H1 (cell line): Measurements from ENCODE around the gene EDN1. TPM values are rescaled to one million over a fixed set of nuclear protein-coding genes. Genes with fewer than 3 reads are reported as not detected.

Experiments used
- CTCF ChIA-PET: fragments of 300-600 bp; sonication (Branson Sonifier 250); formaldehyde crosslinking; loops from one replicate; lab custom pipeline; 2021; ENCODE audit not compliant: partially characterized antibody; lab: Charles Lee
- POLR2A ChIA-PET: fragments of 300-600 bp; sonication (Branson Sonifier 250); formaldehyde crosslinking; loops from one replicate; lab custom pipeline; 2021; ENCODE audit warnings: inconsistent platforms; ENCODE audit not compliant: partially characterized antibody; lab: Charles Lee
- DNase-seq, 2 experiments: peaks; one replicate each; pipeline versions ENCODE4 v3.0.0 to v3.0.0-alpha.2; 2010 to 2022; ENCODE audit warnings: low spot score in 2 of 2, low read depth in 1 of 2, mixed read lengths in 1 of 2
- FAIRE-seq: peaks from 2 replicates; lab custom pipeline; 2011; peaks lifted over from hg19 to GRCh38; lab: Jason Lieb, UNC
- H2AFZ ChIP-seq: 2 replicates; pipeline ENCODE4 v1.8.1; 2012; ENCODE audit warnings: low read length, inconsistent platforms
- H2AK5ac ChIP-seq: 2 replicates; pipeline ENCODE4 v1.6.1; 2013; ENCODE audit warnings: low read depth, low read length
- H2BK120ac ChIP-seq: replicated peaks from 2 replicates; pipeline ENCODE3; 2013; ENCODE audit warnings: low read depth, low read length, inconsistent platforms
- H2BK12ac ChIP-seq: 2 replicates; pipeline ENCODE4 v1.6.1; 2013; ENCODE audit warnings: low read depth, low read length
- H2BK15ac ChIP-seq: 2 replicates; pipeline ENCODE4 v1.6.1; 2013; ENCODE audit warnings: low read length
- H2BK20ac ChIP-seq: 2 replicates; pipeline ENCODE4 v1.6.1; 2013; ENCODE audit warnings: low read length
- H2BK5ac ChIP-seq: 2 replicates; pipeline ENCODE4 v1.6.1; 2013; ENCODE audit warnings: low read depth, low read length
- H3K14ac ChIP-seq: 2 replicates; pipeline ENCODE4 v1.6.1; 2013; ENCODE audit warnings: inconsistent platforms; ENCODE audit not compliant: insufficient read length
- H3K18ac ChIP-seq: 2 replicates; pipeline ENCODE4 v1.6.1; 2013; ENCODE audit warnings: low read length; ENCODE audit errors: extremely low read depth
- H3K23ac ChIP-seq: 2 replicates; pipeline ENCODE4 v1.6.1; 2013; ENCODE audit warnings: inconsistent platforms; ENCODE audit not compliant: insufficient read length
- H3K23me2 ChIP-seq: 2 replicates; pipeline ENCODE4 v1.6.1; 2013; ENCODE audit warnings: low read depth, low read length
- H3K27ac ChIP-seq: 2 replicates; pipeline ENCODE4 v1.6.1; 2011; ENCODE audit warnings: low read depth, low read length, inconsistent platforms
- H3K27me3 ChIP-seq, 4 experiments: replicated peaks in 1 of 4; 1 replicate in 1 of 4; 2 replicates in 3 of 4; pipeline versions ENCODE4 v1.6.1 to v1.8.1; 2011 to 2013; ENCODE audit warnings: low read length in 3 of 4, mild to moderate bottlenecking in 3 of 4, inconsistent platforms in 2 of 4, mixed read lengths in 2 of 4, moderate library complexity in 1 of 4; ENCODE audit not compliant: control insufficient read depth in 3 of 4, insufficient read depth in 3 of 4; ENCODE audit errors: extremely low read depth in 1 of 4
- H3K36me3 ChIP-seq, 4 experiments: 2 replicates each; pipeline versions ENCODE4 v1.6.1 to v1.8.1; 2011 to 2013; ENCODE audit warnings: mild to moderate bottlenecking in 4 of 4, low read length in 3 of 4, moderate library complexity in 2 of 4, control low read depth in 1 of 4, inconsistent platforms in 1 of 4; ENCODE audit not compliant: insufficient read depth in 4 of 4, control insufficient read depth in 2 of 4
- H3K4ac ChIP-seq: replicated peaks from 2 replicates; pipeline ENCODE3; 2013; ENCODE audit warnings: low read length, low read depth, mixed read lengths, inconsistent platforms; ENCODE audit not compliant: insufficient read length
- H3K4me1 ChIP-seq, 4 experiments: replicated peaks in 1 of 4; 1 replicate in 1 of 4; 2 replicates in 3 of 4; pipeline versions ENCODE4 v1.6.1 to v1.8.1; 2011 to 2013; ENCODE audit warnings: low read length in 3 of 4, inconsistent platforms in 2 of 4, mixed read lengths in 1 of 4; ENCODE audit not compliant: insufficient read depth in 4 of 4, control insufficient read depth in 3 of 4
- H3K4me2 ChIP-seq, 2 experiments: 2 replicates each; pipeline versions ENCODE4 v1.6.1 to v1.8.1; 2011 to 2013; ENCODE audit warnings: low read depth in 2 of 2, low read length in 2 of 2, control low read depth in 1 of 2, inconsistent platforms in 1 of 2, mild to moderate bottlenecking in 1 of 2; ENCODE audit not compliant: insufficient read depth in 1 of 2
- H3K4me3 ChIP-seq, 4 experiments: fragments of 200-600, 300-600 bp in 1 of 4; sonication (generic), shearing (Covaris generic), sonication (Bioruptor Twin) in 1 of 4; 2 replicates each; pipeline versions ENCODE4 v1.5.1 to v1.8.1; 2011 to 2016; ENCODE audit warnings: low read length in 4 of 4, low read depth in 3 of 4, control low read depth in 2 of 4, inconsistent platforms in 2 of 4, mild to moderate bottlenecking in 2 of 4, mixed read lengths in 1 of 4, moderate library complexity in 1 of 4; ENCODE audit not compliant: insufficient read depth in 2 of 4; ENCODE audit errors: extremely low read depth in 1 of 4
- H3K56ac ChIP-seq: replicated peaks from 2 replicates; pipeline ENCODE3; 2013; ENCODE audit warnings: low read depth, mild to moderate bottlenecking, mixed read lengths, low read length, inconsistent platforms; ENCODE audit not compliant: insufficient read length
- H3K79me1 ChIP-seq: 2 replicates; pipeline ENCODE4 v1.6.1; 2013; ENCODE audit warnings: low read depth, low read length, control low read depth
- H3K79me2 ChIP-seq, 2 experiments: 2 replicates each; pipeline versions ENCODE4 v1.6.1 to v1.8.1; 2012 to 2013; ENCODE audit warnings: low read length in 2 of 2, mild to moderate bottlenecking in 2 of 2, inconsistent platforms in 1 of 2; ENCODE audit not compliant: insufficient read depth in 2 of 2, control insufficient read depth in 1 of 2
- H3K9ac ChIP-seq, 4 experiments: replicated peaks in 1 of 4; 1 replicate in 1 of 4; 2 replicates in 3 of 4; pipeline versions ENCODE4 v1.6.1 to v1.8.1; 2011 to 2013; ENCODE audit warnings: low read depth in 3 of 4, low read length in 3 of 4, control low read depth in 2 of 4, mild to moderate bottlenecking in 2 of 4, moderate library complexity in 2 of 4, inconsistent platforms in 1 of 4; ENCODE audit errors: extremely low read depth in 1 of 4
- H3K9me3 ChIP-seq, 2 experiments: 2 replicates each; pipeline versions ENCODE4 v1.6.1 to v1.8.1; 2012 to 2013; ENCODE audit warnings: mild to moderate bottlenecking in 2 of 2, moderate library complexity in 2 of 2, control low read depth in 1 of 2, inconsistent platforms in 1 of 2, low read depth in 1 of 2, low read length in 1 of 2, mixed read lengths in 1 of 2; ENCODE audit not compliant: insufficient read depth in 2 of 2
- H4K20me1 ChIP-seq, 2 experiments: replicated peaks in 1 of 2; 2 replicates each; pipeline versions ENCODE3 to v1.8.1; 2011 to 2013; ENCODE audit warnings: inconsistent platforms in 2 of 2, low read length in 2 of 2, mild to moderate bottlenecking in 1 of 2; ENCODE audit not compliant: insufficient read depth in 2 of 2, control insufficient read depth in 1 of 2
- H4K5ac ChIP-seq: 2 replicates; pipeline ENCODE4 v1.6.1; 2013; ENCODE audit warnings: low read length, low read depth, mixed read lengths, inconsistent platforms; ENCODE audit not compliant: insufficient read length
- H4K8ac ChIP-seq: 2 replicates; pipeline ENCODE4 v1.8.0; 2013; ENCODE audit warnings: mild to moderate bottlenecking, moderate library complexity, low read length, inconsistent platforms; ENCODE audit not compliant: insufficient read depth; ENCODE audit errors: extremely low read depth
- H4K91ac ChIP-seq: replicated peaks from 2 replicates; pipeline ENCODE3; 2013; ENCODE audit warnings: low read length, mixed read lengths, inconsistent platforms; ENCODE audit not compliant: insufficient read length
- CHD1 ChIP-seq: IDR thresholded peaks from 2 replicates; pipeline ENCODE4 v1.6.1; 2012; ENCODE audit warnings: low read depth, low read length, improper control_type of control experiment
- CTCF ChIP-seq, 3 experiments: IDR thresholded peaks; 1 replicate in 2 of 3; 2 replicates in 1 of 3; pipeline versions ENCODE4 v1.5.1 to v1.6.1; 2011; ENCODE audit warnings: low read length in 3 of 3, mild to moderate bottlenecking in 3 of 3, inconsistent platforms in 2 of 3, low read depth in 1 of 3, moderate library complexity in 1 of 3; ENCODE audit not compliant: insufficient read depth in 1 of 3; ENCODE audit errors: control extremely low read depth in 1 of 3
- GABPA ChIP-seq: IDR thresholded peaks from 2 replicates; pipeline ENCODE4 v1.6.1; 2011; ENCODE audit warnings: mild to moderate bottlenecking, low read length, moderate library complexity, borderline replicate concordance; ENCODE audit not compliant: insufficient read depth
- HDAC6 ChIP-seq: IDR thresholded peaks from one replicate; pipeline ENCODE4 v1.7.1; 2012; ENCODE audit warnings: low read depth, mild to moderate bottlenecking, inconsistent platforms, low read length, moderate library complexity
- NRF1 ChIP-seq: IDR thresholded peaks from 2 replicates; pipeline ENCODE4 v1.6.1; 2011; ENCODE audit warnings: mild to moderate bottlenecking, low read depth, low read length, improper control_type of control experiment
- RBBP5 ChIP-seq: IDR thresholded peaks from 2 replicates; pipeline ENCODE4 v1.7.1; 2012; ENCODE audit warnings: low read depth, mild to moderate bottlenecking, inconsistent platforms, low read length, moderate library complexity, borderline replicate concordance
- RNF2 ChIP-seq: fragments of 200-900, 300-1000 bp; sonication (generic); IDR thresholded peaks from 2 replicates; pipeline ENCODE4 v1.7.1; 2016; ENCODE audit warnings: borderline replicate concordance, low read depth, mild to moderate bottlenecking, antibody characterized with exemption, low read length; ENCODE audit not compliant: poor library complexity, severe bottlenecking; ENCODE audit errors: missing control alignments
- SIRT6 ChIP-seq: IDR thresholded peaks from one replicate; pipeline ENCODE4 v1.7.1; 2012; ENCODE audit warnings: low read length, inconsistent platforms
- WGBS, 2 experiments: shearing (Covaris generic) in 1 of 2; methylation state at CpG; one replicate each; pipeline versions ENCODE4 v1.1.6 to v1.1.7; 2013 to 2015; ENCODE audit warnings: low lambda C conversion rate in 2 of 2, mixed read lengths in 2 of 2, inconsistent platforms in 1 of 2, low coverage in 1 of 2, missing lambda C conversion rate in 1 of 2; ENCODE audit not compliant: insufficient replicate concordance in 2 of 2, insufficient coverage in 1 of 2, insufficient read length in 1 of 2; ENCODE audit errors: extremely low coverage in 1 of 2, missing lambda C conversion rate in 1 of 2; 5-methylcytosine and 5-hydroxymethylcytosine counted together
- polyA plus RNA-seq, 7 experiments: library from polyadenylated mRNA; depleted of rRNA in 3 of 7; stranded (reverse) in 5 of 7; unstranded in 2 of 7; fragments of >200 nt in 5 of 7; fragments of 200-250 nt in 2 of 7; gene quantifications; 1 replicate in 5 of 7; 2 replicates in 1 of 7; 4 replicates in 1 of 7; pipeline versions ENCODE4 v1.2.1 to v1.2.3, GENCODE V29; 2011 to 2013; ENCODE audit warnings: missing spikeins in 2 of 7, mixed read lengths in 2 of 7
- total RNA-seq: library from RNA; stranded (reverse); fragmentation: NEBNext Ultra II Directional; extraction: Animal tissue kit (Norgen Biotek cat#: 25700); gene quantifications from 2 replicates; pipeline ENCODE4 v1.2.1, GENCODE V29; 2021

The EDN1 gene
- total and polyA plus RNA-seq, 2 of the 8 experiments (the other 6 are each of a cell fraction or from before 2014, with no cell fraction given) = 0.23 to 1.1 TPM

GRCh38 chr6:12245763-12246718 is 44.1 kb upstream of the EDN1 start:
- Histone ChIP-seq H3K79me1 (no peaks in the 10 kb centered on the region), H3K27me3 (no peaks in the 10 kb centered on the region), H3K79me2 (no peaks in the 10 kb centered on the region), H2BK120ac (no peak overlapping the region), H3K4me1 (peaks cover 0 to 5% (median 3%) of the 10 kb centered on the region in 4 experiments; a peak in 3 of 7 replicates), H3K36me3 (no peaks in the 10 kb centered on the region), H3K4ac (no peak overlapping the region), H4K8ac (no peak overlapping the region), H3K27ac (no peak overlapping the region), H2BK5ac (no peak overlapping the region), H3K23ac (no peak overlapping the region), H4K20me1 (no peaks in the 10 kb centered on the region), H4K5ac (no peak overlapping the region), H2BK12ac (no peak overlapping the region), H2BK15ac (no peak overlapping the region), H3K56ac (no peak overlapping the region), H3K23me2 (no peaks in the 10 kb centered on the region), H3K4me3 (no peak overlapping the region), H2BK20ac (no peak overlapping the region), H3K4me2 (no peak overlapping the region), H3K18ac (no peak overlapping the region), H2AK5ac (no peak overlapping the region), H3K9ac (no peak overlapping the region), H4K91ac (no peak overlapping the region), H3K9me3 (no peaks in the 10 kb centered on the region), H2AFZ (no peak overlapping the region), H3K14ac (no peak overlapping the region)
- FAIRE-seq = no peak
- ChIA-PET POLR2A (interaction anchor here (0.6 kb wide), 2 partner anchors 336 to 1052 kb away, joined by 3 to 5 read pairs; no protein-coding TSS in a partner anchor), CTCF (interaction anchor here (0.6 to 2.2 kb wide), 9 partner anchors 11 to 706 kb away, joined by 3 to 10 read pairs (median 4); no protein-coding TSS in a partner anchor)
- DNase-seq = no peak
- WGBS, 2 experiments = 69% methylated on average over 5 of the region's 6 CpGs; no CpG with 5 or more reads in 1 of the 2 experiments
- TF ChIP-seq CHD1 (no peak), CTCF (IDR thresholded peaks at IDR 0.05; ENCODE audit: control extremely low read depth in 1 of 3, insufficient read depth in 1 of 3, low read depth in 1 of 3, low read length in 3 of 3) (peak in 1 of 3 experiments; percentile 16; a peak in 1 of 4 replicates), NRF1 (no peak), SIRT6 (no peak), GABPA (no peak), HDAC6 (no peak), RBBP5 (no peak), RNF2 (no peak)
